A549 (cell line): ENCODE results near the gene YIPF1. TPM values are rescaled to one million over a fixed set of nuclear protein-coding genes. Genes with fewer than 3 reads are reported as not detected.

Experiments used
- ATAC-seq, 2 experiments: fragments of 200-7000 bp in 1 of 2; fragments of >200 bp in 1 of 2; cut with Nextera tagmentation in 1 of 2; cut with Tn5 transposase in 1 of 2; 3 replicates each; pipeline versions ENCODE4 v1.8.0 to v1.9.1; 2018 to 2020; ENCODE audit warnings: mild to moderate bottlenecking in 1 of 2, moderate library complexity in 1 of 2
- CTCF ChIA-PET: fragments of 300-600 bp; sonication (Branson Sonifier 250); formaldehyde crosslinking; extraction: SDS; loops from one replicate; lab custom pipeline; 2021; ENCODE audit warnings: antibody characterized with exemption, inconsistent platforms; lab: Yijun Ruan, JAX
- POLR2A ChIA-PET: fragments of 350-600 bp; formaldehyde crosslinking; extraction: SDS; loops from one replicate; lab custom pipeline; 2021; ENCODE audit warnings: antibody characterized with exemption, inconsistent platforms; lab: Yijun Ruan, JAX
- DNase-seq, 2 experiments: peaks; one replicate each; pipeline versions ENCODE4 v3.0.0 to v3.0.0-alpha.2; 2011 to 2016; ENCODE audit warnings: low read depth in 1 of 2, low spot score in 1 of 2
- FAIRE-seq: peaks from 2 replicates; lab custom pipeline; 2011; peaks lifted over from hg19 to GRCh38; lab: Jason Lieb, UNC
- H3K27ac ChIP-seq, 2 experiments: fragments of >200 bp; sonication (Bioruptor Twin); formaldehyde crosslinking; 3 replicates each; pipeline ENCODE4 v1.5.1; 2016 to 2017
- H3K4me1 ChIP-seq: fragments of >200 bp; sonication (Bioruptor Twin); formaldehyde crosslinking; 3 replicates; pipeline ENCODE4 v1.6.1; 2016
- H3K4me2 ChIP-seq: fragments of >200 bp; sonication (Bioruptor Twin); formaldehyde crosslinking; 3 replicates; pipeline ENCODE4 v1.6.1; 2016
- H3K4me3 ChIP-seq: fragments of >200 bp; sonication (Bioruptor Twin); formaldehyde crosslinking; 3 replicates; pipeline ENCODE4 v1.5.1; 2016
- H3K9me3 ChIP-seq: fragments of >200 bp; sonication (Bioruptor Twin); formaldehyde crosslinking; 3 replicates; pipeline ENCODE4 v1.6.1; 2016
- CHD2 ChIP-seq: fragments of 150-350 bp; IDR thresholded peaks from 2 replicates; pipeline ENCODE4 v1.6.1; 2014; ENCODE audit warnings: low read length; ENCODE audit not compliant: partially characterized antibody
- EHF ChIP-seq: fragments of 250-450 bp; sonication (Bioruptor Pico); IDR thresholded peaks from 2 replicates; pipeline ENCODE4 v1.5.0; 2020; ENCODE audit warnings: mild to moderate bottlenecking
- ELK1 ChIP-seq: fragments of 150-350 bp; IDR thresholded peaks from 2 replicates; pipeline ENCODE4 v1.6.1; 2014; ENCODE audit warnings: low read depth, mild to moderate bottlenecking, low read length
- EP300 ChIP-seq, 2 experiments: fragments of >200 bp; sonication (Bioruptor Twin); formaldehyde crosslinking; IDR thresholded peaks; 2 replicates in 1 of 2; 3 replicates in 1 of 2; pipeline ENCODE4 v1.6.1; 2016 to 2017
- FOSB ChIP-seq: fragments of 250-450 bp; sonication (Bioruptor Pico); IDR thresholded peaks from 2 replicates; pipeline ENCODE4 v1.5.0; 2020; ENCODE audit warnings: mild to moderate bottlenecking, moderate library complexity
- JUNB ChIP-seq: fragments of >200 bp; sonication (Bioruptor Twin); formaldehyde crosslinking; IDR thresholded peaks from 2 replicates; pipeline ENCODE4 v1.6.1; 2016
- KDM5A ChIP-seq: fragments of 200-600 bp; sonication (generic); IDR thresholded peaks from 2 replicates; pipeline ENCODE4 v1.6.1; 2016; ENCODE audit warnings: antibody characterized with exemption, mild to moderate bottlenecking
- NFE2L2 ChIP-seq: fragments of 150-350 bp; conservative IDR thresholded peaks from 2 replicates; pipeline ENCODE4 v1.6.1; 2014; ENCODE audit warnings: low read length
- RAD21 ChIP-seq, 2 experiments: fragments of >200 bp in 1 of 2; sonication (Bioruptor Twin) in 1 of 2; formaldehyde crosslinking in 1 of 2; IDR thresholded peaks in 1 of 2; conservative IDR thresholded peaks in 1 of 2; 2 replicates in 1 of 2; 3 replicates in 1 of 2; pipeline ENCODE4 v1.6.1; 2012 to 2018; ENCODE audit warnings: inconsistent platforms in 1 of 2
- REST ChIP-seq: fragments of 200-600 bp; sonication (generic); IDR thresholded peaks from 2 replicates; pipeline ENCODE4 v1.6.1; 2016; ENCODE audit warnings: antibody characterized with exemption, mild to moderate bottlenecking, moderate library complexity
- TP53 ChIP-seq: fragments of 250-450 bp; sonication (Bioruptor Pico); IDR thresholded peaks from 2 replicates; pipeline ENCODE4 v1.5.0; 2021; ENCODE audit warnings: mild to moderate bottlenecking, moderate library complexity
- USF2 ChIP-seq: fragments of 450-650 bp; IDR thresholded peaks from 2 replicates; pipeline ENCODE4 v1.6.1; 2014; ENCODE audit warnings: antibody characterized with exemption
- ZSCAN20 ChIP-seq: fragments of 250-450 bp; sonication (Bioruptor Pico); IDR thresholded peaks from 2 replicates; pipeline ENCODE4 v1.8.0; 2022; ENCODE audit warnings: mild to moderate bottlenecking, moderate library complexity
- WGBS: methylation state at CpG from one replicate; pipeline ENCODE4 v1.1.6; 2017; ENCODE audit errors: missing lambda C conversion rate; 5-methylcytosine and 5-hydroxymethylcytosine counted together
- polyA plus RNA-seq, 4 experiments: library from polyadenylated mRNA; depleted of rRNA in 3 of 4; stranded (reverse); fragments of >200 nt; fragmentation: RNase III in 1 of 4; extraction: RNeasy Plus Mini Kit Qiagen cat#74134 plus additional on column Dnase treatment in 1 of 4; gene quantifications; 2 replicates in 3 of 4; 3 replicates in 1 of 4; pipeline ENCODE4 v1.2.3, GENCODE V29; 2011 to 2017

YIPF1 gene
- polyA plus RNA-seq, 2 of the 4 experiments (the other 2 are of a cell fraction) = 15.4 to 30.1 TPM

GRCh38 chr1:53847980-53848379 lies 41.6 kb downstream of the YIPF1 start:
- Histone ChIP-seq H3K4me1 (no peaks in the 10 kb centered on the region), H3K27ac (no peak overlapping the region), H3K4me3 (no peak overlapping the region), H3K4me2 (no peak overlapping the region), H3K9me3 (no peaks in the 10 kb centered on the region)
- DNase-seq (no peak), FAIRE-seq (no peak), ATAC-seq (no peak)
- TF ChIP-seq TP53 (CRISPR knock-in tag) = no peak
- ChIA-PET POLR2A (no interaction called here), CTCF (interaction anchor here (1.0 to 5.7 kb wide), 2 partner anchors 12 to 111 kb away, joined by 5 to 33 read pairs; no protein-coding TSS in a partner anchor)
- WGBS = 59% methylated on average over 6 of the region's 6 CpGs

GRCh38 chr1:53842347-53842746 lies 47.2 kb downstream of the YIPF1 start:
- CTCF ChIA-PET = interaction anchor here (0.6 kb wide), 1 partner anchor 31 kb away, joined by 3 read pairs; no protein-coding TSS in a partner anchor

GRCh38 chr1:53838654-53838974 lies 51.0 kb downstream of the YIPF1 start:
- CTCF ChIA-PET = no interaction called here
- ATAC-seq (no peak), DNase-seq (no peak), FAIRE-seq (no peak)
- H3K4me3 ChIP-seq = peak overlapping the region; percentile 72
- peak overlapping the region; percentile 70 for H3K4me2 ChIP-seq
- 0 out of 3 replicates have a peak, but pooled peaks cover 9% of the 10 kb centered on the region for H3K9me3 ChIP-seq
- peaks cover 8% of the 10 kb centered on the region; the same call in 2 of the 3 replicates for H3K4me1 ChIP-seq
- no peak for TF ChIP-seq USF2
- peak overlapping the region; percentile 97 to 99; a peak in 3 of 6 replicates for H3K27ac ChIP-seq
- POLR2A ChIA-PET = interaction anchor here (0.5 kb wide), 1 partner anchor 475 kb away, joined by 3 read pairs; no protein-coding TSS in a partner anchor
- 2% methylated on average over 2 of the region's 2 CpGs for WGBS

More at GRCh38 chr1:53842347-53842746, 47.2 kb downstream of the YIPF1 start:
- no peak for ATAC-seq
- FAIRE-seq = no peak
- no peak overlapping the region for H3K27ac ChIP-seq
- 0 out of 3 replicates have a peak, but pooled peaks cover 9% of the 10 kb centered on the region for H3K9me3 ChIP-seq
- no peak overlapping the region for H3K4me3 ChIP-seq
- H3K4me1 ChIP-seq = no peaks in the 10 kb centered on the region
- POLR2A ChIA-PET = no interaction called here
- no peak for DNase-seq
- TF ChIP-seq TP53 (CRISPR knock-in tag) (no peak), JUNB (no peak), ELK1 (no peak), EHF (CRISPR knock-in tag) (no peak), REST (no peak), FOSB (no peak), KDM5A (no peak), NFE2L2 (no peak), ZSCAN20 (no peak), RAD21 (conservative IDR thresholded peaks at IDR 0.05 in 1 of 2, IDR thresholded peaks at IDR 0.05 in 1 of 2) (no peak), CHD2 (no peak), EP300 (IDR thresholded peaks at IDR 0.05) (no peak)
- H3K4me2 ChIP-seq = no peak overlapping the region
- 2% methylated on average over 3 of the region's 3 CpGs for WGBS
